GM12878 (cell line): ENCODE data around the gene TDRD9.

Experiments used
- BMI1 ChIP-seq: fragments of 450-650 bp; IDR thresholded peaks from 2 replicates; pipeline ENCODE4 v1.6.1; 2016; ENCODE audit warnings: mild to moderate bottlenecking, moderate library complexity, borderline replicate concordance
- BRCA1 ChIP-seq: IDR thresholded peaks from 2 replicates; pipeline ENCODE4 v1.6.1; 2011; ENCODE audit warnings: low read depth, low read length, improper control_type of control experiment
- E2F8 ChIP-seq: fragments of 450-650 bp; IDR thresholded peaks from 2 replicates; pipeline ENCODE4 v1.6.1; 2018; ENCODE audit warnings: mild to moderate bottlenecking, low read depth, moderate library complexity; ENCODE audit not compliant: partially characterized antibody
- GABPA ChIP-seq: IDR thresholded peaks from 2 replicates; pipeline ENCODE4 v1.6.1; 2014; ENCODE audit warnings: antibody characterized with exemption, low read depth, mild to moderate bottlenecking, inconsistent platforms
- POLR2A ChIP-seq: IDR thresholded peaks from 2 replicates; pipeline ENCODE4 v1.6.1; 2011; ENCODE audit warnings: low read depth, mild to moderate bottlenecking, low read length
- SMAD1 ChIP-seq: fragments of 450-650 bp; IDR thresholded peaks from 2 replicates; pipeline ENCODE4 v1.6.1; 2018; ENCODE audit warnings: mild to moderate bottlenecking, low read depth; ENCODE audit not compliant: partially characterized antibody
- ZNF274 ChIP-seq: IDR thresholded peaks from one replicate; pipeline ENCODE4 v1.8.0; 2011; ENCODE audit not compliant: insufficient read length, insufficient read depth
- TF ChIP-seq, protein P1 (sequence below), 3 experiments: IDR thresholded peaks in 2 of 3; conservative IDR thresholded peaks in 1 of 3; 2 replicates each; pipeline ENCODE4 v1.5.1; 2011; ENCODE audit warnings: low read depth in 3 of 3, low read length in 3 of 3, mild to moderate bottlenecking in 3 of 3, control low read depth in 2 of 3, moderate library complexity in 2 of 3, inconsistent platforms in 1 of 3, mixed read lengths in 1 of 3; ENCODE audit not compliant: control insufficient read depth in 2 of 3, insufficient read depth in 1 of 3; ENCODE audit errors: extremely low read depth in 1 of 3

- TF ChIP-seq SMAD1 (no peak), E2F8 (no peak), POLR2A (no peak), BMI1 (no peak), GABPA (no peak), ZNF274 (no peak), BRCA1 (no peak)
- TF ChIP-seq, protein P1, sequence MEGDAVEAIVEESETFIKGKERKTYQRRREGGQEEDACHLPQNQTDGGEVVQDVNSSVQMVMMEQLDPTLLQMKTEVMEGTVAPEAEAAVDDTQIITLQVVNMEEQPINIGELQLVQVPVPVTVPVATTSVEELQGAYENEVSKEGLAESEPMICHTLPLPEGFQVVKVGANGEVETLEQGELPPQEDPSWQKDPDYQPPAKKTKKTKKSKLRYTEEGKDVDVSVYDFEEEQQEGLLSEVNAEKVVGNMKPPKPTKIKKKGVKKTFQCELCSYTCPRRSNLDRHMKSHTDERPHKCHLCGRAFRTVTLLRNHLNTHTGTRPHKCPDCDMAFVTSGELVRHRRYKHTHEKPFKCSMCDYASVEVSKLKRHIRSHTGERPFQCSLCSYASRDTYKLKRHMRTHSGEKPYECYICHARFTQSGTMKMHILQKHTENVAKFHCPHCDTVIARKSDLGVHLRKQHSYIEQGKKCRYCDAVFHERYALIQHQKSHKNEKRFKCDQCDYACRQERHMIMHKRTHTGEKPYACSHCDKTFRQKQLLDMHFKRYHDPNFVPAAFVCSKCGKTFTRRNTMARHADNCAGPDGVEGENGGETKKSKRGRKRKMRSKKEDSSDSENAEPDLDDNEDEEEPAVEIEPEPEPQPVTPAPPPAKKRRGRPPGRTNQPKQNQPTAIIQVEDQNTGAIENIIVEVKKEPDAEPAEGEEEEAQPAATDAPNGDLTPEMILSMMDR (IDR thresholded peaks at IDR 0.05 in 2 of 3, conservative IDR thresholded peaks at IDR 0.05 in 1 of 3; ENCODE audit: control insufficient read depth in 2 of 3, extremely low read depth in 1 of 3, insufficient read depth in 1 of 3, low read depth in 3 of 3, low read length in 3 of 3) = no peak
Observed at GRCh38 chr14:104048758-104049507, 120.7 kb downstream of the TDRD9 start.
